Psoas muscle (tissue), 8 donors: ENCODE data around the gene COP1. TPM values are rescaled to one million over a fixed set of nuclear protein-coding genes. Genes with fewer than 3 reads are reported as not detected.
"Not testable (repeated sequence)": the region's sequence is repeated elsewhere in the genome, so short reads cannot be mapped to it uniquely, and the experiment has no call there.

Source experiments
- ATAC-seq, 4 donors: fragments of 200-7000 bp; cut with Tn5 transposase; one replicate each; pipeline ENCODE4 v1.9.1; 2020; ENCODE audit warnings: moderate library complexity in 3 of 4, mild to moderate bottlenecking in 2 of 4
- DNase-seq, 2 donors: peaks; one replicate each; pipeline ENCODE4 v3.0.0-alpha.2; 2020
- H3K27ac ChIP-seq: fragments of 200-600 bp; one replicate; pipeline ENCODE4 v1.8.0; 2022
- H3K27me3 ChIP-seq, 3 donors: fragments of 200-600 bp in 1 of 3; one replicate each; pipeline versions ENCODE4 v1.6.1 to v1.8.0; 2013 to 2022; ENCODE audit warnings: low read length in 2 of 3, mild to moderate bottlenecking in 2 of 3, moderate library complexity in 1 of 3; ENCODE audit not compliant: insufficient read depth in 3 of 3
- H3K36me3 ChIP-seq, 2 donors: fragments of 200-600 bp in 1 of 2; one replicate each; pipeline versions ENCODE4 v1.6.1 to v1.8.0; 2013 to 2022; ENCODE audit warnings: low read depth in 1 of 2, mild to moderate bottlenecking in 1 of 2, moderate library complexity in 1 of 2; ENCODE audit not compliant: insufficient read depth in 1 of 2
- H3K4me1 ChIP-seq: fragments of 200-600 bp; one replicate; pipeline ENCODE4 v1.8.0; 2022
- H3K4me3 ChIP-seq: fragments of 200-600 bp; one replicate; pipeline ENCODE4 v1.8.0; 2022; ENCODE audit warnings: mild to moderate bottlenecking
- H3K9me3 ChIP-seq: fragments of 200-600 bp; one replicate; pipeline ENCODE4 v1.8.0; 2022
- CTCF ChIP-seq: fragments of 200-600 bp; IDR thresholded peaks from one replicate; pipeline ENCODE4 v1.8.0; 2022; ENCODE audit warnings: antibody characterized with exemption
- WGBS, 3 donors: extraction: QIAGEN DNeasy Blood & Tissue Kit; methylation state at CpG; one replicate each; pipeline versions ENCODE4 v1.1.6 to v1.1.7; 2013; 5-methylcytosine and 5-hydroxymethylcytosine counted together
- intact Hi-C, 2 donors: fragments of 100-400 bp; cut with DNase I; formaldehyde crosslinking; loops; one replicate each; pipeline versions ENCODE4 v1.11.0 to v1.14.2; 2022
- polyA plus RNA-seq, 3 donors: library from polyadenylated mRNA; stranded (reverse); fragments of 200-250 nt; gene quantifications; one replicate each; pipeline ENCODE4 v1.2.3, GENCODE V29; 2013
- total RNA-seq, 4 donors: library from RNA; stranded (reverse); fragmentation: NEBNext Ultra II Directional in 2 of 4; extraction: Animal tissue kit (Norgen Biotek cat#: 25700) in 2 of 4; gene quantifications; one replicate each; pipeline versions ENCODE4 v1.2.1 to v1.2.4, GENCODE V29; 2021 to 2023
- donor health status: healthy with polysubstance abuse.
- donor health status: DM: no; HTN: no; CAD: no; lungs with moderate emphysema.
- donor health status: Bipolar disorder and iron deficiency.
- donor health status: healthy.
- donor health status: DM: yes; HTN: yes; CAD: no.
- donor health status: DM: no; HTN: no; CAD: no.
- donor health status: DM: no; HTN: no; CAD: no.
- donor health status: DM: yes; HTN: yes; CAD: no.

COP1 gene
- total and polyA plus RNA-seq, 7 donors = 19.5 to 30.6 (median 22.7) TPM

- Histone ChIP-seq H3K27me3 (no peaks in the 10 kb centered on the region), H3K4me3 (no peak overlapping the region), H3K4me1 (no peaks in the 10 kb centered on the region), H3K9me3 (no peaks in the 10 kb centered on the region), H3K27ac (no peak overlapping the region), H3K36me3 (peaks cover 0 to 16% of the 10 kb centered on the region in 2 donors)
- no peak for DNase-seq
- intact Hi-C loops = no loop called here
- no peak for ATAC-seq
- TF ChIP-seq CTCF = no peak
These were observed 177.9 kb downstream of the COP1 start for GRCh38 chr1:176029155-176029554.

GRCh38 chr1:176027934-176028333, 179.2 kb downstream of the COP1 start:
- H3K4me1 ChIP-seq, H3K27ac ChIP-seq, intact Hi-C loops, ATAC-seq, H3K4me3 ChIP-seq, H3K27me3 ChIP-seq, DNase-seq, H3K9me3 ChIP-seq: not testable (repeated sequence)
- peaks cover 0 to 16% of the 10 kb centered on the region in 2 donors for H3K36me3 ChIP-seq
- WGBS, 3 donors = 88 to 94% (median 89%) methylated on average over 4 of the region's 4 CpGs

- Histone ChIP-seq H3K36me3 (peaks cover 0 to 13% of the 10 kb centered on the region in 2 donors), H3K27me3 (no peaks in the 10 kb centered on the region), H3K9me3 (no peaks in the 10 kb centered on the region), H3K4me1 (no peaks in the 10 kb centered on the region), H3K4me3 (no peak overlapping the region), H3K27ac (no peak overlapping the region)
- no peak for TF ChIP-seq CTCF
- no peak for ATAC-seq
- intact Hi-C loops = no loop called here
- WGBS, 3 donors = 76 to 95% (median 90%) methylated on average over 3 of the region's 3 CpGs
- DNase-seq = no peak
These were observed 184.5 kb downstream of the COP1 start for GRCh38 chr1:176022574-176022973.

- intact Hi-C loops = no loop called here
- WGBS, 3 donors = 94 to 96% (median 94%) methylated on average over 4 of the region's 4 CpGs
- H3K36me3 ChIP-seq = peaks cover 0 to 3% of the 10 kb centered on the region in 2 donors
These were observed 189.4 kb downstream of the COP1 start for GRCh38 chr1:176017722-176018121.

GRCh38 chr1:176009951-176010350, 197.1 kb downstream of the COP1 start:
- Histone ChIP-seq H3K27ac (no peak overlapping the region), H3K4me1 (no peaks in the 10 kb centered on the region), H3K27me3 (no peaks in the 10 kb centered on the region), H3K4me3 (no peak overlapping the region), H3K36me3 (peaks cover 0 to 10% of the 10 kb centered on the region in 2 donors), H3K9me3 (no peaks in the 10 kb centered on the region)
- WGBS, 3 donors = 98 to 100% (median 100%) methylated on average over 2 of the region's 2 CpGs
- no peak for ATAC-seq
- TF ChIP-seq CTCF = no peak
- intact Hi-C loops = no loop called here
- no peak for DNase-seq

More at GRCh38 chr1:176017722-176018121, 189.4 kb downstream of the COP1 start:
- ATAC-seq (no peak), DNase-seq (no peak)
- H3K4me3 ChIP-seq = no peak overlapping the region
- no peak for TF ChIP-seq CTCF
- no peak overlapping the region for H3K27ac ChIP-seq
- H3K9me3 ChIP-seq = no peaks in the 10 kb centered on the region
- no peaks in the 10 kb centered on the region for H3K4me1 ChIP-seq
- H3K27me3 ChIP-seq = no peaks in the 10 kb centered on the region

GRCh38 chr1:176007756-176008389, 199.2 kb downstream of the COP1 start:
- intact Hi-C loops, ATAC-seq, H3K36me3 ChIP-seq, H3K27me3 ChIP-seq, H3K27ac ChIP-seq, DNase-seq, H3K9me3 ChIP-seq, H3K4me1 ChIP-seq, H3K4me3 ChIP-seq: not testable (repeated sequence)
- 95 to 99% (median 95%) methylated on average over 23 to 28 of the region's 28 CpGs for WGBS, 3 donors

GRCh38 chr1:175994660-175995059, 212.4 kb downstream of the COP1 start:
- WGBS, 3 donors = 88 to 100% methylated on average over 1 of the region's 1 CpG; no CpG with 5 or more reads in 1 of the 3 donors
- H3K36me3 ChIP-seq, DNase-seq, H3K4me3 ChIP-seq, H3K27ac ChIP-seq, H3K9me3 ChIP-seq, H3K27me3 ChIP-seq, ATAC-seq, intact Hi-C loops, H3K4me1 ChIP-seq: not testable (repeated sequence)

- H3K9me3 ChIP-seq, H3K4me3 ChIP-seq, H3K27me3 ChIP-seq, H3K27ac ChIP-seq, ATAC-seq, intact Hi-C loops, DNase-seq, H3K4me1 ChIP-seq: not testable (repeated sequence)
- H3K36me3 ChIP-seq = peaks cover 0 to 13% of the 10 kb centered on the region in 2 donors
- 89 to 94% (median 93%) methylated on average over 7 to 8 of the region's 8 CpGs for WGBS, 3 donors
These were observed 214.3 kb downstream of the COP1 start for GRCh38 chr1:175992825-175993224.
